Measurements from ENCODE around the gene PROZ.
"Not testable (repeated sequence)": the region's sequence is repeated elsewhere in the genome, so short reads cannot be mapped to it uniquely, and the experiment has no call there.

Gene PROZ

DNA sequence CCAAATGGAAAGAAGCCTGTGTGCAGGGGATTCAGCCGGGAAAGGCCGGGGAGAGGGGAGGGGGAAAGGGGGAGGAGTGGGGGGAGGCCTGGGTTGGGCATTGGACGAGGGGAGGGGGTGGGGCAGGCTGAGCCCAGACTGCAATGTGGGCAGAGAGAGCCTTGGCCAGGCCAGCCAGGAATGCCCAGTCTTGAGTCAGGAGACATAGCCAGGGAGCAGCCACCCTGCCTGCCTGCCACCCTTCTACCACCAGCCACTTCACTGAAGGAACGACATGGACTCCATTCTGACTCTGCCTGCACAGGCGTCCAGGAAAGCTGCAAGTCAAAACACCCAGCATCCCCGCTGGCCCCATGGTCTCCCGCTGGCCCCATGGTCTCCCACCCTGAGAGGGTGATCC lies 498 bp downstream of the PROZ start:
- DNase-seq: no peak

DNA sequence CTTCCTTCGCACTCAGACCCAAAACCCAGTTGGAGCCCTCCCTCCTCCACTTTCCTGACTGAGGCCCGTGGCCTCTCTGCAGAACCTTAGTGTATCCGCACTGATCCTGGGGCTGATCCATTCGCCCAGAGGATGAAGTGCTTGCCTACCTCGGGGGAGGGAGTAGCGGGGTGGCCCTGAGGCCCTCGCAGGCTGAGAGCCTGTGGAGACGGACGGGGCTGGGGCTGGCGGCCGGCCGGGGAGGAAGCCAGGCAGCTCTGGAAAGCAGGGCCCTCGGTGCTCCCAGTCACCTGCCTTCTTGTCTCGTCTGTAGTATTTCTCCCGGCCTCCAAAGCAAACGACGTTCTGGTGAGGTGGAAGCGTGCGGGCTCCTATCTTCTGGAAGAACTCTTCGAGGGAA lies 1.3 kb downstream of the PROZ start:
- no peak for DNase-seq

GRCh38 chr13:113160983-113161382 lies 2.5 kb downstream of the PROZ start:
- DNase-seq: no peak

DNA sequence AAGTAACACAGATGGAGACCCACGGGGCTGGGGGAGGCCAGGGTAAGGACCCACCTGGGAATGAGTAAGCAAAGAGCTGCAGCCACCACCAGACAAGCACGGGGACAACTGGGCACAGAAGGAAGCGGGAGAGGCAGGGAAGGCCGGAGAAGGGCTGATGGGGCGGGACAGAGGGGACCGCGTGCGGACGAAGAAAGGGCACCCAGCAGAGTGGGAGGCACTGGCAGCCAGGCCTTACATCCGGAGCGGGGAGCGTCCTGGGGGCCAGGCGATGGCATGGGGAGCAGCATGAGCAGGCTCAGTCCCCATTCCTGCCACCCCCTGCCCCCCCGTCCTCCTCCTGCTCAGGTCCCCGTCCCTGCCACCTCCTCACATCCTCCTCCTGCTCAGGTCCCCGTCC lies 3.0 kb downstream of the PROZ start:
- DNase-seq: no peak

DNA sequence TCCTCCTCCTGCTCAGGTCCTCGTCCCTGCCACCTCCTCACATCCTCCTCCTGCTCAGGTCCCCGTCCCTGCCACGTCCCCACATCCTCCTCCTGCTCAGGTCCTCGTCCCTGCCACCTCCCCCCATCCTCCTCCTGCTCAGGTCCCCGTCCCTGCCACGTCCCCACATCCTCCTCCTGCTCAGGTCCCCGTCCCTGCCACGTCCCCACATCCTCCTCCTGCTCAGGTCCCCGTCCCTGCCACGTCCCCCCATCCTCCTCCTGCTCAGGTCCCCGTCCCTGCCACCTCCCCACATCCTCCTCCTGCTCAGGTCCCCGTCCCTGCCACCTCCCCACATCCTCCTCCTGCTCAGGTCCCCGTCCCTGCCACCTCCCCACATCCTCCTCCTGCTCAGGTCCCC lies 3.5 kb downstream of the PROZ start:
- not testable (repeated sequence) for DNase-seq

DNA sequence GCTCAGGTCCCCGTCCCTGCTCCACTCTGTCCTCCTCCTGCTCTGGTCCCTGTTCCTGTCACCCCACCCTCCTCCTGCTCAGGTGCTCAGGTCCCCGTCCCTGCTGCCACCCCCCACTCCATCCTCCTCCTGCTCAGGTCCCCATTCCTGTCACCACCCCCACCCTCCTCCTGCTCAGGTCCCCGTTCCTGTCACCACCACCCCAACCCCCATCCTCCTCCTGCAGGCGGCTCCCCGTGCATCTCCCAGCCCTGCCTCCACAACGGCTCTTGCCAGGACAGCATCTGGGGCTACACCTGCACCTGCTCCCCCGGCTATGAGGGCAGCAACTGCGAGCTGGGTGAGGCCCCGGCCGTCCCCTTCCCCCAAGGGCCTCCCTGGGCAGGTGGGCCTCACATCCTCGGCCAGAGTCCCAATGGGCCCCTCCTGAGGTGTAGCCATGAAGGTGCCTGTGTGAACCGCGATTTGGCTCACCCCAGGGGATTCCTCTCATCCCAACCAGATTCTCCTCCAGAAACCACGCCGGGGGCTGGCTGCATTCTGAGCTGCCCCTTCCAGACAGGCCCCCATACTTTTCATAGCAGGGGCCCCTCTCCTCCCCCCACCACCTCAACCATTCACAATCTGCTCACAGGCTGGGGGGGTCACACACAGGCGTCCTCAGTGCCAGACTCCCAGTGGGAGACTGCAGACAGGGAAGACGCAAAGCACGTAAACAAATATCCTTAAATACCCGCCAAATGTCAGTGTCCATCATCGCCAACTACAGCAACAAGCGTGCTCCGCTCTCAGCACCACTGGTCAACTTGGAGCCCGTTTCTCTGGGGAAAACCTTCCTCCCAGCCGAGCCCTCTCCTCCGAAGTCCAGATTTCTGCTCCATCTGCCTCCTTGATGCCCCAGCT lies 4.6 kb downstream of the PROZ start:
- DNase-seq: no peak

GRCh38 chr13:113164492-113164891 lies 6.0 kb downstream of the PROZ start:
- DNase-seq: no peak

- no peak for DNase-seq
Measured at GRCh38 chr13:113166266-113166665, 7.8 kb downstream of the PROZ start.

GRCh38 chr13:113166681-113167080 lies 8.2 kb downstream of the PROZ start:
- no peak for DNase-seq

DNA sequence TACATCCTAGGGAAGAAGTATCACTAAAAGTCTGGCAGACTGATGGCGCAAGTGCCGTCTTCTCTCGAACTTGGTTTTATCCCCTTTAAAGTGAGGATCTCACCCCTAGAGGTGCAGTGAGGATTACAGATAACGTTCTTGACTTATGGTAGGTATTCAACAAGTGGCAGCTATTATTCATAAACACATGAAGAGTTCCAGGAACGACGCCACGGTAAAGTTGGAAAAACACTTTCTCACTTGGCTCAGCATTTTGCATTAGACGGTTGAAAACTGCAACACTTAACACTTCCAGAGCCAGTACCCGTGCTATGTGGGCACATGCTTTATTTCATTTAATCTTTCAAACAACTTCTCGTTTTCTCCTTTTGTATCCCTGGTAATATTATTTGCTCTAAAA lies 8.7 kb downstream of the PROZ start:
- no peak for DNase-seq

DNA sequence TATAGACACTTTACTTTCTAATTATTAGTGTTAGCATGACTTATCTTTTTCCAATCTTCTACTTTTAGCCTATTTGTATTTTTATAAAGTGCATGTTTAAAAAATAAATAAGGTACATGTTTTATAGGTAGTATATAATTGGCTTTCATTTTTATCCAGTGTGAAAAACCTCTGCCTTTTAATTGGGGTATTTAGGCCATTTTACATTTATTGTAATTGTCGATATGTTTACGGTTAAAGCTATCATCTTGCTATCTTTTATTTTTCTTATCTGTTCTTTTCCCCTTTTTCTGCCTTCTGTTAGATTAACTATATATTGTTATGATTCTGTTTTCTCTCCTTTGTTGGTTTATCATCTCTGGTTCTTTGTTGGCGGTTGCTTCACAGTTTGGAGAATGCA lies 9.1 kb downstream of the PROZ start:
- DNase-seq: no peak

GRCh38 chr13:113168211-113168610 lies 9.8 kb downstream of the PROZ start:
- no peak for DNase-seq

DNA sequence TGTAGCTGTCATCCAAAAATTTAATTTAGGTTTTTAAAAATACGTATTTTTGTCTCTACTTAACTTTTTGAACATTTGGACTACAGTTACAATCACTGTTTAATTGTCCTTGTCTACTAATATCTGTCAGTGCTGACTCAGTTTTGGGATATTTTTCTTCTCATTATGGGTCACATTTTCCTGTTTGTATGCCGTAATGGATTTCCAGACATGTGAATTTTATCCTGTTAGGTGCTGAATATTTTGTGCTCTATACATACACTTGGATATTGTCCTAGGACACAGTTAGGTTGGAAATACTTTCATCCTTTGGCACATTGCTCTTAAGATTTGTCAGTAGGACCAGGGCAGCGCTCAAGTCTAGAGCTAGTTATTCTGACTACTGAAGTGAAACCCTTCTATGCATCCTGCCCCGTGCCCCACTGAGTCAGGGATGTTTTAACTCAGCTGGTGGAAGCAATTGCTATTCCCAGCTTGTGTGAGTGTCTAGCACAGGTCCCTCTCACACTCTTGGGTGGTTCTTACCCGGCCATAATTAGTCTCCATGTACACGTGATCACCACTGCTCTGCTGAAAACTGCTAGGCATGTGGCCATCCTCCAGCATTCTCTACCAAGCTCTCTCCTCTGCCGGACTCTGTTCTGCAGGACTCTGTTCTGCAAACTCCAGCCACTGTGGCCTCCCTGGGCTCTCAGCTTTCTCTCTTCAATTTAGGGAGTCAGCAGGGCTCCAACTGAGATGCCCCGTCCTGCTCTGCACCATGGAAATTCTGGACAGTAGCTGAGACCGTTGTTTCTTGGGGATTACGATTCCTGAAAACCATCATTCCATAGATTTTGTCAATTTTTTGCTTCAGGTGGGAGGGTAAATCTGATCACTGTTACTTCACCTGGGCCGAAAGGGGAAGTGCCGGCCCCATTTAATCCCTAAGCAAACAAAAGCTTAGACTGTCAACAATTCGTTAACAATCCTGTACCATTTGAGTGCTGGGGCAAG lies 11.1 kb downstream of the PROZ start:
- no peak for DNase-seq

DNA sequence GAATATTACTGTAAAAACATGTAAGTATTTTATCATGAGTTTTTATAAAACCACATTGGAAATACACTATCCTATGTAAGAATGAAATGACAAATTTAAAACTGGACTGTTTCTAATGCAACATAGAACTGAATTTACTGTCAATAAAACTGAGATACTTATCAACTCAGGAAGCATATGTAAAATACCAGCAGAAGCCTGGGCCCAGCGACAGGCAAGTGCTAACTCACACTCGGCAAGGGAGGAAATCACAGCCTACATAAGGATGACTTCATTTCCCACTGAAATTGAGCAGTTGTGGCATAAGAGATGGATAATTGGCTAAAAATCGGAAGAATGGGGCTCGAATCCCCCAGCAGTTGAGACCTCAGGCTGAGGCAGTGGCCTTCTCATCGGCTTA lies 12.1 kb downstream of the PROZ start:
- DNase-seq: no peak

- no peak for DNase-seq
Measured at GRCh38 chr13:113171250-113172125, 13.0 kb downstream of the PROZ start.

DNA sequence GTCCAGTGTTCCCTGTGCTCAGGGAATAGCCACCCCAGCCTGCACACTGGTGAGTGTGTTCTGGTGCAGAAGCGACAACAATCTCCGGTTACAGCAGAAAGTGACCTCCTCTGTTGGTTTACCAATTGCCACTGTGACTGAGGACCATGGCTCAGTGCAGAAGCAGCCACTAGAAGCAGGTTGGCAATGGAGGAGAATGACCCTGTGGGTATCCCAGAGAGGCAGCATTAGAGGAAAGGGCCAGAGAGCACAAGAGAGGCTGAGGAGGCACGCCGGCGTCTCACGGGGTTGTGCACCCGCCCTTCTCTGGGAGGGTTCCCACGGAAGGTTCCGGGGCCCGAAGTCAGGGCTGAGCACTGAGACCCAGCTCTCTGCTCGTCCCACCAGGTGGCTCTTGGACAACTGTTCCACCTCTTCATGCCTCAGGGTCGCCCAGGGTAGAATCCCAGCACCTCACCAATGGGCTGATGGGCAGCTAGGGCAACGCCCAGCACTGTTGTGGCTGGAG lies 14.0 kb downstream of the PROZ start:
- no peak for DNase-seq

GRCh38 chr13:113176280-113176679 lies 17.8 kb downstream of the PROZ start:
- DNase-seq: no peak

GRCh38 chr13:113176822-113177221 lies 18.4 kb downstream of the PROZ start:
- DNase-seq: no peak

GRCh38 chr13:113178070-113178895 lies 19.8 kb downstream of the PROZ start:
- DNase-seq: no peak

DNA sequence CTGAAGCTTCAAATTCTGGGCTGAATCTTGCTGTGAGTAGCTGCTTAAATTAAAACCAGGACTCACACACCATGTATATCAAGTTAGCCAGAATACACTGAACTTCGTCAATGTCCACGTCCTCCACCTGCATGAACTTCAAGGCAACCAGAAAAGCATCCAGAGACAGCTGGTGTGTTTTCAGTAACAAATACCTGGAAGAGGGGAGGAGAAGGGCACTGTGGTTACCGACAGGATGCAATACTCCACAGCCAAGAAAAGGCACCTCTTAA lies 20.4 kb downstream of the PROZ start:
- DNase-seq: no peak

GRCh38 chr13:113179374-113180230 lies 21.2 kb downstream of the PROZ start:
- DNase-seq: no peak
